Mucosa of rectum (tissue), 2 donors: ENCODE results near the gene GOLGA5.
"Not testable (repeated sequence)": the region's sequence is repeated elsewhere in the genome, so short reads cannot be mapped to it uniquely, and the experiment has no call there.

ENCODE experiments used
- H3K27ac ChIP-seq, 2 donors: one replicate each; pipeline ENCODE4 v1.7.0; 2013; ENCODE audit warnings: inconsistent platforms in 2 of 2, low read depth in 2 of 2, low read length in 2 of 2
- H3K27me3 ChIP-seq, 2 donors: one replicate each; pipeline ENCODE4 v1.7.0; 2013; ENCODE audit warnings: low read length in 2 of 2; ENCODE audit not compliant: control insufficient read depth in 2 of 2, insufficient read depth in 2 of 2
- H3K36me3 ChIP-seq, 2 donors: one replicate each; pipeline ENCODE4 v1.7.0; 2013; ENCODE audit warnings: low read length in 2 of 2; ENCODE audit not compliant: control insufficient read depth in 2 of 2, insufficient read depth in 2 of 2
- H3K4me1 ChIP-seq, 2 donors: one replicate each; pipeline ENCODE4 v1.7.0; 2013; ENCODE audit warnings: low read length in 2 of 2, mild to moderate bottlenecking in 1 of 2; ENCODE audit not compliant: control insufficient read depth in 2 of 2, insufficient read depth in 2 of 2
- H3K4me3 ChIP-seq, 2 donors: one replicate each; pipeline ENCODE4 v1.7.0; 2013; ENCODE audit warnings: low read length in 2 of 2
- H3K9ac ChIP-seq, 2 donors: one replicate each; pipeline ENCODE4 v1.7.0; 2013; ENCODE audit warnings: low read length in 2 of 2, low read depth in 1 of 2, mild to moderate bottlenecking in 1 of 2
- H3K9me3 ChIP-seq, 2 donors: one replicate each; pipeline ENCODE4 v1.7.0; 2013; ENCODE audit warnings: low read length in 2 of 2; ENCODE audit not compliant: control insufficient read depth in 2 of 2
- donor health status: healthy.
- donor health status: Normal muscosa, but diverticular disease.

Gene GOLGA5

DNA sequence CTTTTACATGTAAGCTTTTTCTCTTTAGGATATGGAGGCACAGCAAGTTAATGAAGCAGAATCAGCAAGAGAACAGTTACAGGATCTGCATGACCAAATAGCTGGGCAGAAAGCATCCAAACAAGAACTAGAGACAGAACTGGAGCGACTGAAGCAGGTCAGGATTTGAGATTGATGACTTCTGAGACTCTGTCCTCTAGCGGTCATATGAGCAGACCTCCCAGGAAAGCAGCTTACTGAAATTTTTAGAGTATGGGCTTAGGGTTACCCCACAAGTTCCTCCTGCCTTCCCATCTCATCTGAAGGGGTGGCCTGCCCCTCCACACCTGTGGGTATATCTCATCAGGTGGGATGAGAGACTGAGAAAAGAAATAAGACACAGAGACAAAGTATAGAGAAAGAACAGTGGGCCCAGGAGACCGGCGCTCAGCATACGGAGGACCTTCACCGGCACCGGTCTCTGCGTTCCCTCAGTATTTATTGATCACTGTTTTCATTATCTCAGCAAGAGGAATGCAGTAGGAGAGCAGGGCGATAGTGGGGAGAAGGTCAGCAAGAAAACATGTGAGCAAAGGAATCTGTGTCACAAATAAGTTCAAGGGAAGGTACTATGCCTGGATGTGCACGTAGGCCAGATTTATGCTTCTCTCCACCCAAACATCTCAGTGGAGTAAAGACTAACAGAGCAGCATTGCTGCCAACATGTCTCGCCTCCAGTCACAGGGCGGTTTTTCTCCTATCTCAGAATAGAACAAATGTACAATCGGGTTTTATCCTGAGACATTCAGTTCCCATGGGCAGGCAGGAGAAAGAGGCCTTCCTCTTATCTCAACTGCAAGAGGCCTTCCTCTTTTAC, 25.8 kb downstream of the GOLGA5 start:
- not testable (repeated sequence) for H3K4me1 ChIP-seq, H3K27ac ChIP-seq, H3K4me3 ChIP-seq, H3K9me3 ChIP-seq, H3K9ac ChIP-seq, H3K27me3 ChIP-seq
- peaks cover 68% of the 10 kb centered on the region in 2 donors for H3K36me3 ChIP-seq

DNA sequence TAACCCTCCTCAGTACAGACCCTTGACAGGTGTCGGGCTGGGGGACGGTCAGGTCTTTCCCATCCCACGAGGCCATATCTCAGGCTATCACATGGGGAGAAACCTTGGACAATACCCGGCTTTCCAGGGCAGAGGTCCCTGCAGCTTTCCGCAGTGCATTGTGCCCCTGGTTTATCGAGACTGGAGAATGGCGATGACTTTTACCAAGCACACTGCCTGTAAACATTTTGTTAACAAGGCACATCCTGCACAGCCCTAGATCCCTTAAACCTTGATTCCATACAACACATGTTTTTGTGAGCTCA, 26.4 kb downstream of the GOLGA5 start:
- not testable (repeated sequence) for H3K4me3 ChIP-seq, H3K27ac ChIP-seq, H3K27me3 ChIP-seq, H3K9me3 ChIP-seq, H3K9ac ChIP-seq, H3K4me1 ChIP-seq
- peaks cover 67 to 68% of the 10 kb centered on the region in 2 donors for H3K36me3 ChIP-seq

DNA sequence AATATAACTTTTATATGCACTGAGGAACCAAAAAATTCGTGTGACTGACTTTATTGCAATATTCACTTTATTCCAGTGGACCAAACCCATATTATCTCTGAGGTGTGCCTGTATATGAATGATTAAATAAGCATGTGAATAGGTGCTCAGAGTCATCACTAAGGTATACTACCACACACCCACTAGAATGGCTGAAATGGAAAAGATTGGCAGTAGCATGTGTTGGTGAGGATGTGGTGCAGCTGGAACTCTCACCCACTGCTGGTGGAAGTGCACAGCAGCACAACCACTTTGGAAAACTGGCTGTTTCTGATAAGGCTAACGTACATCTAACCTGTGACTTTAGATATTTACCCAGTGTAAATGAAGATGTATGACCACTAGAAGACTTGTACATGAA, 36.8 kb downstream of the GOLGA5 start:
- no peaks in the 10 kb centered on the region for H3K9me3 ChIP-seq
- H3K27ac ChIP-seq: no peak overlapping the region
- H3K9ac ChIP-seq: no peak overlapping the region
- H3K27me3 ChIP-seq: no peaks in the 10 kb centered on the region
- peaks cover 51 to 68% of the 10 kb centered on the region in 2 donors for H3K36me3 ChIP-seq
- H3K4me3 ChIP-seq: no peak overlapping the region
- H3K4me1 ChIP-seq: peaks cover 0 to 6% of the 10 kb centered on the region in 2 donors

DNA sequence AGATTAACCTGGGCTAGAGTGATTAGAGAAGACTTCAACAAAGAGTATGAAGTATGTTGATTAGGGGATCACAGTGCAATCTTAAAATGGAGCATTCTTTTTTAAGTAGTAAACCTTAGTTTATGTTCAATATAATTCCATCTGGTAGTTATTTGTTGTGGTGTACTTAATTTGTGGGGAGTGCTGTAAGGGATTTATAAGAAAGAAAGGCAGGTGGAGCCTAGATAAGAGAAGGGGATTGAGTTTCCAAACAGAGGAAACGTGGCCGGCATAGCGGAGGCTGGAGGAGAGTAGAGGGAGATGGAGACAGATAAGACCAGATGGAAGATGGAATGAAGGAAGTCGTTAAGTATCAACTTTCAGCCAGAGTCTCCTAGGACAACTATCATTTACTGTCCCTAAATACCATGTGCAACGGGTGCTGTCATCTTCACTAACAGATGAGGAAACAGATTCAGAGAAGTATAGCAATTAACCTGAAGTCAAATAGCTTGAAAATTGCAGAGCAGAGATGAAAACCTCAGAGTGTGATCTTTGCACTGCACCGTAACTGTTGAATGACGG, 38.1 kb downstream of the GOLGA5 start:
- no peaks in the 10 kb centered on the region for H3K27me3 ChIP-seq
- H3K9me3 ChIP-seq: no peaks in the 10 kb centered on the region
- H3K9ac ChIP-seq: no peak overlapping the region
- peaks cover 51 to 73% of the 10 kb centered on the region in 2 donors for H3K36me3 ChIP-seq
- H3K27ac ChIP-seq: no peak overlapping the region
- H3K4me3 ChIP-seq: no peak overlapping the region
- peaks cover 0 to 6% of the 10 kb centered on the region in 2 donors for H3K4me1 ChIP-seq

DNA sequence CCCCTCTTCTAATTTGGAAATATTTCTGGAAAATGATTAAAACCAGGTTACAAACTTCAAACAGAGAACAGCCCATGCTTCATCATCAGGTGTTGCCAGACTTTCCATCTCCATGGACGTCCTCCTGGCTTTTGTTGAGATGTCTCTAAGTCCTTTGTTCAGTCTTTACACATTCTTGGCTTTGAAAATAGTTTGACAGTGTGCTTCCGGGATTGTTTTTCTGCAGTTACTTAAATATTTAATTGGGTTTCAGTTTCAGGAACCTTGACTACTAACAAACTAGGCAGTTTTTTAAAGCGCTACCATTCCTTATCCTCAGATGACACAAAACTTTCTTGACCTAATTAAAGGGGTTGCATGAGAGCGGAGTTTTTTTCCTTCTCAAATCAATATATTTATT, 47.8 kb downstream of the GOLGA5 start:
- peaks cover 19 to 34% of the 10 kb centered on the region in 2 donors for H3K36me3 ChIP-seq
- no peak overlapping the region for H3K4me3 ChIP-seq
- no peak overlapping the region for H3K9ac ChIP-seq

DNA sequence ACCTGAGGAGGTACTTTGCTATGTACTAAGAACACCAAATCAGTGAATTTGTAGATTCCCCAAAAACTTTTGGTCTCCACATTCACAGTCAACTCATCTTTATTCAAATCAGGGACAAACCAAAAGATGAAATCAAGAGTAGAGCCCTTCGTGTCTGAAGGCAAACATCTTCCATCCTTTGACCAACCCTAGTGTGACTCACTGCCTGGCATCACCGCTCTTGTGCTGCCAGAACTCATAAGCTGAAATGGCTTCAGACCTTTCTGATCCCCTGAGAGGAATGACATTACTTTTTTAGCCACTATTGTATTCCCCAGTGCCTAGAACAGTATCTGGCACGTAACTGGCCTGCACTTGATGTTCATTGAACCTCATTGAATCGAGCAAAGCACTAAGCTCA, 50.1 kb downstream of the GOLGA5 start:
- H3K9ac ChIP-seq: no peak overlapping the region
- H3K9me3 ChIP-seq: no peaks in the 10 kb centered on the region
- no peak overlapping the region for H3K27ac ChIP-seq
- no peak overlapping the region for H3K4me3 ChIP-seq
- H3K4me1 ChIP-seq: peaks cover 0 to 5% of the 10 kb centered on the region in 2 donors
- no peaks in the 10 kb centered on the region for H3K27me3 ChIP-seq
- H3K36me3 ChIP-seq: peaks cover 11 to 15% of the 10 kb centered on the region in 2 donors

More for the DNA sequence above, 47.8 kb downstream of the GOLGA5 start:
- H3K4me1 ChIP-seq: no peaks in the 10 kb centered on the region
- no peak overlapping the region for H3K27ac ChIP-seq
- H3K27me3 ChIP-seq: no peaks in the 10 kb centered on the region
- no peaks in the 10 kb centered on the region for H3K9me3 ChIP-seq

DNA sequence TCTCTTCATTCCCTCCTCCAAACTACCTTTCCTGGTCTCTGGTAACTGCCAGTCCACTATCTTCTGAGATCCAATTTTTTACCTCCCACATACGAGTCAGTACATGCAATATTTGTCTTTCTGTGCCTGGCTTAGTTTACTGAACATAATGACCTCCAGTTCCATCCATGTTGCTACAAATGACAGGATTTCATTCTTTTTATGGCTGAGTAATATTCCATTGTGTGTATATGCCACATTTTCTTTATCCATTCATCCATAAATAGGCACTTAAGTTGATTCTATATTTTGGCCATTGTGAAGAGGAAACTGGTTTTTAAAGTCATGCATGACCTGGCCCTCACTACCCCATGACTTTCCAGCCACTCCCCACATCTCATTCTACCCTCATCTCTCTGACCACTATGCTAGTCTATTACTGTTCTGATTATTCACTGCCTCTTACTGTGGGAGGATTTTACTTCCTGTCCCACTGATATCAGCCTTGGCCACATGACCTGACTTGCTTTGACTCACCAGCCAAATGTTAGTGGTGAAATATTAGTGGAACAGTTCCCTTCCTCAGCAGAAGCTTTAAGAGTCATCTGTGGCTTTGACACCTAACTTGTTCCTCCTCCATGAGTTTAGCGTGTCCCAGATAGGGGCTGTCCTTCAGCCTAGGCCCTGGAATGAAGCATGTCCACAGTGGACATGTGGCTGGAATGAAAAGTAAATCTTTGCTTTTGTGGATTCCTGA, 52.2 kb downstream of the GOLGA5 start:
- no peak overlapping the region for H3K4me3 ChIP-seq
- H3K36me3 ChIP-seq: peaks cover 0 to 2% of the 10 kb centered on the region in 2 donors
- H3K4me1 ChIP-seq: peaks cover 0 to 5% of the 10 kb centered on the region in 2 donors
- no peak overlapping the region for H3K9ac ChIP-seq
- H3K27ac ChIP-seq: no peak overlapping the region
- no peaks in the 10 kb centered on the region for H3K9me3 ChIP-seq
- H3K27me3 ChIP-seq: no peaks in the 10 kb centered on the region

DNA sequence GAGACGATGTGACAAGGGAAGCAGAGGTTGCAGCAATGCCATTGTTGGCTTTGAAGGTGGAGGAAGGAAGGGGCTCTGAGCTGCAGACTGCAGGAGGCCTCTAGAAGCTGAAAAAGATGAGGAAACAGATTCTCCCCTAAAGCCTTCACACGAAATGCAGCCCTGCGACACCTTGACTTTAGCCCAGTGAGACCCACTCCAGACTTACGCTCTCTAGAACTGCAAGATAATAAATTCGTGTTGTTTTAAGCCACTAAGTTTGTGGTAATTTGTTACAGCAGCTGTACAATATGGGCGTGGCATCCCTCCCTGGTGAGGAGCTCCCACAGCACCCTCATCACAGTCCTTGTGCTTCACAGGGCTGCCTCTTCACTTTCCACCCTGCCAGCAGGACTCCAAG, 53.2 kb downstream of the GOLGA5 start:
- H3K4me3 ChIP-seq: no peak overlapping the region
- H3K9ac ChIP-seq: no peak overlapping the region
- H3K36me3 ChIP-seq: no peaks in the 10 kb centered on the region
- H3K9me3 ChIP-seq: no peaks in the 10 kb centered on the region
- peaks cover 0 to 5% of the 10 kb centered on the region in 2 donors for H3K4me1 ChIP-seq
- H3K27ac ChIP-seq: no peak overlapping the region
- no peaks in the 10 kb centered on the region for H3K27me3 ChIP-seq

DNA sequence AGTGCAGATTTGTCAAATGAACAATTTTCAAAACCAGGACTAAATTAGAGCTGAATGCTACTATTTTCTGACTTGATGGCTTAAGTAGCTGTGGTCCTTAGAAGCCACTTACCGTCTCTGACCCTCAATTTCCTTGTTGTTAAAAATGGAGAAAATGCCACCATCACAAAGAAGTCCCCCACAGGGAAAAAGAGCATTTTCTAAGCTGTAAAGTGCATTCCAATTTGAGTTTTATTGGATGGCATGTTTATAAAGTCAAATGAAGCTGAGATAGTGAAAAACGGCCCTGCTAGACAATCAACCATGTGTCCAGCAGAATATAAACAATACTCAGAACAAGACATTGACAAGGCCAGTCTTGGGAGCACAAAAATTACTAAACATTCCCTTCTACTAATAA, 53.6 kb downstream of the GOLGA5 start:
- Histone ChIP-seq H3K4me1 (peaks cover 0 to 5% of the 10 kb centered on the region in 2 donors), H3K27ac (no peak overlapping the region), H3K9me3 (no peaks in the 10 kb centered on the region), H3K36me3 (no peaks in the 10 kb centered on the region), H3K27me3 (no peaks in the 10 kb centered on the region), H3K9ac (no peak overlapping the region), H3K4me3 (no peak overlapping the region)

DNA sequence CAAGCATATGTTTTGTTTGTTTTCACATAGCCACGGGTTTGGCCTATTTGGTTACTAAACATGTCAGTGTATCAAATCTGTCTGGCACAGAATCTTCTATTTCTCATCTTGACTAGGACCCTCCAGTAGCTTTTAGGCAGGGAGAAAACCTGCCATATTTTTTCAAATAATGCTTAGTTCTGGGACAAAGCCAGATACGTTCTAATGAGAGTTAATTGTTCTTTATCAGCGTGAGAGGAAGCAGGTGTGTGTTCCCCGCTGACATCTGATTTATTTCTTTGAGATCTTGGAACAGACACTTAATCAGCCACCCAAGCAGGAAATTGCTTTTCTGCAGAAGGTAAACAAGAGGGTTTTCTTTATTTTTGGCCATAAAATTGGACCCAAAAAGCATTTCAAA, 54.8 kb downstream of the GOLGA5 start:
- H3K4me1 ChIP-seq: peaks cover 0 to 5% of the 10 kb centered on the region in 2 donors
- H3K36me3 ChIP-seq: no peaks in the 10 kb centered on the region
- H3K27me3 ChIP-seq: no peaks in the 10 kb centered on the region
- no peak overlapping the region for H3K4me3 ChIP-seq
- no peaks in the 10 kb centered on the region for H3K9me3 ChIP-seq
- no peak overlapping the region for H3K9ac ChIP-seq
- H3K27ac ChIP-seq: no peak overlapping the region
